GM18873 (cell line): ENCODE measurements around the gene SNRPA.
"Not testable (repeated sequence)": the region's sequence is repeated elsewhere in the genome, so short reads cannot be mapped to it uniquely, and the experiment has no call there.

Experiments used
- ATAC-seq: cut with Tn5 transposase; IDR thresholded peaks from one replicate; pipeline ENCODE4 v1.9.1; 2021; ENCODE audit warnings: mild to moderate bottlenecking, moderate library complexity, moderate number of reproducible peaks; ENCODE audit not compliant: unreplicated experiment, low FRiP score

Gene SNRPA

GRCh38 chr19:40719414-40719894, 31.5 kb upstream of the SNRPA start:
- ATAC-seq: no peak

GRCh38 chr19:40721140-40721486, 29.9 kb upstream of the SNRPA start:
- ATAC-seq: no peak

- ATAC-seq: no peak
Observed at GRCh38 chr19:40721936-40722661, 28.9 kb upstream of the SNRPA start.

GRCh38 chr19:40723661-40724254, 27.2 kb upstream of the SNRPA start:
- no peak for ATAC-seq

GRCh38 chr19:40724315-40724714, 26.7 kb upstream of the SNRPA start:
- ATAC-seq: no peak

GRCh38 chr19:40724855-40725254, 26.1 kb upstream of the SNRPA start:
- ATAC-seq: no peak

GRCh38 chr19:40726279-40726678, 24.7 kb upstream of the SNRPA start:
- ATAC-seq: no peak

GRCh38 chr19:40730065-40730464, 20.9 kb upstream of the SNRPA start:
- not testable (repeated sequence) for ATAC-seq

GRCh38 chr19:40732304-40732703, 18.7 kb upstream of the SNRPA start:
- not testable (repeated sequence) for ATAC-seq

- ATAC-seq: no peak
Observed at GRCh38 chr19:40733149-40733548, 17.9 kb upstream of the SNRPA start.

- ATAC-seq: no peak
Observed at GRCh38 chr19:40735013-40735771, 15.8 kb upstream of the SNRPA start.

- no peak for ATAC-seq
Observed at GRCh38 chr19:40736661-40737060, 14.3 kb upstream of the SNRPA start.

- ATAC-seq: no peak
Observed at GRCh38 chr19:40737102-40737644, 13.8 kb upstream of the SNRPA start.

GRCh38 chr19:40739030-40739839, 11.8 kb upstream of the SNRPA start:
- ATAC-seq: no peak

- no peak for ATAC-seq
Observed at GRCh38 chr19:40739871-40740703, 10.9 kb upstream of the SNRPA start.

GRCh38 chr19:40740747-40741146, 10.3 kb upstream of the SNRPA start:
- no peak for ATAC-seq

- no peak for ATAC-seq
Observed at GRCh38 chr19:40741527-40742390, 9.2 kb upstream of the SNRPA start.

- ATAC-seq: no peak
Observed at GRCh38 chr19:40742477-40742876, 8.5 kb upstream of the SNRPA start.

- ATAC-seq: no peak
Observed at GRCh38 chr19:40742886-40743285, 8.1 kb upstream of the SNRPA start.
